T1000 (cell line): ENCODE results near the gene SLC44A4.

Source experiments
- DNase-seq: peaks from one replicate; lab custom pipeline; 2025; ENCODE audit warnings: mixed read lengths; lab: John Stamatoyannopoulos, UW

Gene SLC44A4

GRCh38 chr6:31901415-31901952 lies 22.7 kb upstream of the SLC44A4 start:
- peak; percentile 28 for DNase-seq

- no peak for DNase-seq
Measured at GRCh38 chr6:31900917-31901414, 22.2 kb upstream of the SLC44A4 start.

GRCh38 chr6:31899882-31900722 lies 21.3 kb upstream of the SLC44A4 start:
- DNase-seq: no peak

- DNase-seq: no peak
Measured at GRCh38 chr6:31899215-31899614, 20.4 kb upstream of the SLC44A4 start.

GRCh38 chr6:31898383-31899011 lies 19.7 kb upstream of the SLC44A4 start:
- DNase-seq: no peak

- peak; percentile 60 for DNase-seq
Measured at GRCh38 chr6:31897612-31898382, 19.0 kb upstream of the SLC44A4 start, which contains the start of gene EHMT2. EHMT2 (minus strand) TSS chr6:31897698; CDS start chr6:31897677, 21 bp downstream.

- no peak for DNase-seq
Measured at GRCh38 chr6:31896856-31897611, 18.2 kb upstream of the SLC44A4 start.

- no peak for DNase-seq
Measured at GRCh38 chr6:31896493-31896855, 17.7 kb upstream of the SLC44A4 start.

- no peak for DNase-seq
Measured at GRCh38 chr6:31892821-31893220, 14.0 kb upstream of the SLC44A4 start.

- no peak for DNase-seq
Measured at GRCh38 chr6:31889331-31889972, 10.7 kb upstream of the SLC44A4 start.

- no peak for DNase-seq
Measured at GRCh38 chr6:31888276-31889258, 9.8 kb upstream of the SLC44A4 start.

GRCh38 chr6:31887173-31888007 lies 8.6 kb upstream of the SLC44A4 start:
- DNase-seq: no peak

- DNase-seq: no peak
Measured at GRCh38 chr6:31886541-31886991, 7.8 kb upstream of the SLC44A4 start.

- DNase-seq: no peak
Measured at GRCh38 chr6:31884528-31885035, 5.8 kb upstream of the SLC44A4 start.

GRCh38 chr6:31883676-31884075 lies 4.9 kb upstream of the SLC44A4 start:
- DNase-seq: no peak

- DNase-seq: no peak
Measured at GRCh38 chr6:31882344-31882743, 3.5 kb upstream of the SLC44A4 start.

- DNase-seq: no peak
Measured at GRCh38 chr6:31881136-31881859, 2.5 kb upstream of the SLC44A4 start.

GRCh38 chr6:31880616-31881015 lies 1.8 kb upstream of the SLC44A4 start:
- DNase-seq: no peak
